ENCODE data around the gene MAML1.

MAML1 gene

GRCh38 chr5:179769796-179770195 lies 37.2 kb downstream of the MAML1 start:
- H3K4me1 ChIP-seq (ENCODE audit: control insufficient read depth, insufficient read depth, low read length), result no peaks in the 10 kb centered on the region
- no peak overlapping the region for H3K4me3 ChIP-seq (ENCODE audit: low read depth, low read length)
- no peak overlapping the region for H3K9ac ChIP-seq (ENCODE audit: low read depth, low read length)
- peaks cover 93% of the 10 kb centered on the region for H3K36me3 ChIP-seq (ENCODE audit: control insufficient read depth, insufficient read depth, low read length)
- no peaks in the 10 kb centered on the region for H3K9me3 ChIP-seq (ENCODE audit: control insufficient read depth, insufficient read depth, low read length)
- no peaks in the 10 kb centered on the region for H3K27me3 ChIP-seq (ENCODE audit: control insufficient read depth, insufficient read depth, low read length)
- H3K27ac ChIP-seq (ENCODE audit: low read depth, low read length), result no peak overlapping the region

DNA sequence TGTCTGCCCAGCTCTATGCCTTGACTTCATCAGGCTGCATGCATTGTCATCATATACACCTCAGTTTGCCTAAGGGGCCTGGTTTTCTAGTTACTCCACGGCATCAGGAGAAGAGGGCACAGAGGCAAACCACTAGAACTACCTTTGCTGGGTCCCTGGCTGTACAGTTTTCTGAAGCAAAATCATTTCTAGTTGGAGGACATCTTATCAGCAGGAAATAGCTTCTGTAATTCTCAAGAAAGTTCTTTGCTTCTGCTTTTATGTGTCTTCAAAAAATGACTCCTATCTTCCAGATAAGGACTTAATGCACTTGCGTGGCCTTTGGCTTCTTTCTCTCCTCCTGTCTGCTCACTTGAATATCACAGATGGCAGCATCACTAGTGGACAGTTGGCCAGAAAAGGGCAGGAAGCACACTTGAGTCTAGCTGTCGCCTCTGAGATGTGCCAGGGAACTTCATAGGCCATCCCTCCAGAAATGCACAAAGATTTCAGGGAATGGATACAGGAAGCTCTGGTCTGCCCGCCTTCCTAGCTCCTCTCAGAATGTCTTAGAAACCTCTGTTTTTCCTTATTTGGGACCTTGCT lies 38.8 kb downstream of the MAML1 start:
- Histone ChIP-seq H3K4me1 (ENCODE audit: control insufficient read depth, insufficient read depth, low read length) (no peaks in the 10 kb centered on the region), H3K36me3 (ENCODE audit: control insufficient read depth, insufficient read depth, low read length) (peaks cover 94% of the 10 kb centered on the region)

DNA sequence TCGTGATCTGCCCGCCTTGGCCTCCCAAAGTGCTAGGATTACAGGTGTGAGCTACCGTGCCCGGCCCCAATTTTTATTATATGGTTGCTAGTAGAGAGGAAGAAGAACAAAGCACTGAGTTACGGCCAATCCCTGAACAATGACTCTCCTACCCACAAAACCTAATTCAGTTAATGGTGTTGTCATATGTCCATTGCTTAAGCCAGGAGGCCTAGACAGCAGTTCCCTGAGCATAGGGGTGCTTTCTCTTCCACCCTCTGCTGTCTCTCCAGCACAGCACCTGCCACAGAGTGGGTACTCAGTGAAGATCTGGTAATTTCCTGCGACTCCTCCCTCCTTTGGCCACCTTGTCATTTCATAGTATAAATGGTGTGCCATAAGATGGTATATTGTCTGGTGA lies 39.7 kb downstream of the MAML1 start:
- H3K4me3 ChIP-seq (ENCODE audit: low read depth, low read length), result no peak overlapping the region
- H3K27ac ChIP-seq (ENCODE audit: low read depth, low read length), result no peak overlapping the region
- no peaks in the 10 kb centered on the region for H3K4me1 ChIP-seq (ENCODE audit: control insufficient read depth, insufficient read depth, low read length)
- no peak overlapping the region for H3K9ac ChIP-seq (ENCODE audit: low read depth, low read length)
- H3K9me3 ChIP-seq (ENCODE audit: control insufficient read depth, insufficient read depth, low read length), result no peaks in the 10 kb centered on the region
- no peaks in the 10 kb centered on the region for H3K27me3 ChIP-seq (ENCODE audit: control insufficient read depth, insufficient read depth, low read length)
- H3K36me3 ChIP-seq (ENCODE audit: control insufficient read depth, insufficient read depth, low read length), result peaks cover 93% of the 10 kb centered on the region

More for the DNA sequence above, 38.8 kb downstream of the MAML1 start:
- H3K9ac ChIP-seq (ENCODE audit: low read depth, low read length), result no peak overlapping the region
- no peak overlapping the region for H3K27ac ChIP-seq (ENCODE audit: low read depth, low read length)
- H3K27me3 ChIP-seq (ENCODE audit: control insufficient read depth, insufficient read depth, low read length), result no peaks in the 10 kb centered on the region
- H3K4me3 ChIP-seq (ENCODE audit: low read depth, low read length), result no peak overlapping the region
- H3K9me3 ChIP-seq (ENCODE audit: control insufficient read depth, insufficient read depth, low read length), result no peaks in the 10 kb centered on the region

- no peak overlapping the region for H3K27ac ChIP-seq (ENCODE audit: low read depth, low read length)
- peaks cover 90% of the 10 kb centered on the region for H3K36me3 ChIP-seq (ENCODE audit: control insufficient read depth, insufficient read depth, low read length)
- no peaks in the 10 kb centered on the region for H3K9me3 ChIP-seq (ENCODE audit: control insufficient read depth, insufficient read depth, low read length)
- no peak overlapping the region for H3K4me3 ChIP-seq (ENCODE audit: low read depth, low read length)
- no peaks in the 10 kb centered on the region for H3K4me1 ChIP-seq (ENCODE audit: control insufficient read depth, insufficient read depth, low read length)
- no peaks in the 10 kb centered on the region for H3K27me3 ChIP-seq (ENCODE audit: control insufficient read depth, insufficient read depth, low read length)
- H3K9ac ChIP-seq (ENCODE audit: low read depth, low read length), result no peak overlapping the region
Measured at GRCh38 chr5:179773686-179774040, 41.0 kb downstream of the MAML1 start.

DNA sequence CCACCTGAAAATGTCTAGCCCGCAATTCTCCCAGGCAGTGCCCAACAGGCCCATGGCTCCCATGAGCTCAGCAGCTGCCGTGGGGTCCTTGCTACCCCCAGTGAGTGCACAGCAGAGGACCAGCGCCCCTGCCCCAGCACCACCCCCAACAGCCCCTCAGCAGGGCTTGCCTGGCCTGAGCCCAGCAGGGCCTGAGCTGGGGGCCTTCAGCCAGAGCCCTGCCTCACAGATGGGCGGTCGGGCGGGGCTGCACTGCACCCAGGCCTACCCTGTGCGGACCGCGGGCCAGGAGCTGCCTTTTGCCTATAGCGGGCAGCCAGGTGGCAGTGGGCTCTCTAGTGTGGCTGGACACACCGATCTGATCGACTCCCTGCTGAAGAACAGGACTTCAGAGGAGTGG lies 41.8 kb downstream of the MAML1 start:
- no peak overlapping the region for H3K27ac ChIP-seq (ENCODE audit: low read depth, low read length)
- H3K36me3 ChIP-seq (ENCODE audit: control insufficient read depth, insufficient read depth, low read length), result peaks cover 87% of the 10 kb centered on the region
- H3K4me3 ChIP-seq (ENCODE audit: low read depth, low read length), result no peak overlapping the region
- no peak overlapping the region for H3K9ac ChIP-seq (ENCODE audit: low read depth, low read length)
- H3K27me3 ChIP-seq (ENCODE audit: control insufficient read depth, insufficient read depth, low read length), result no peaks in the 10 kb centered on the region
- no peaks in the 10 kb centered on the region for H3K9me3 ChIP-seq (ENCODE audit: control insufficient read depth, insufficient read depth, low read length)
- no peaks in the 10 kb centered on the region for H3K4me1 ChIP-seq (ENCODE audit: control insufficient read depth, insufficient read depth, low read length)

DNA sequence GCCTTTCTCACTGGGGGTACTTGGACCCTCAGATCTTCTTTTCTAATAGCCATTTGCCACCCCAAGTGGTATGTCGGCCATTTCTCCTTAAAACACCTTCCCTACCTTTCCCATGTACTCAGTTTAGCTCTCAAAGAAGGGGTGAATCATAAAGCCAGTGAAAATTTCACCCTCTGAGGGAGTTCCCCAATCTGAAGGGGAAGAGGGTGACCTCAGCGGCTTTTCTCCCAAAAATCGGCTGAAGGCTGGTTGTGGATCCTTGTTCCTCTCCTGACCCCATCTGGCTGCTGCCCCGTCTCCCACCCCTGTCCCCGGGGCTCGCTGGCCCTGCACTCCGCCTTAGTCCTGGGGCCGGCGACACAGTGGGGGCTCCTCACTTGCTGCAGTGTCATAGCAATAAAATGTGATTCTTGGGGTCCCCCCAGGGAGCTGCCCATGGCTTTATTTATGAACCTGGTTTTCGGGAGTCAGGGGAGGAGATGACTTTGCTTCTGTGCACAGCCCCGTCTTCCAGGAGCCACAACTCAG lies 43.9 kb downstream of the MAML1 start:
- H3K9me3 ChIP-seq (ENCODE audit: control insufficient read depth, insufficient read depth, low read length), result no peaks in the 10 kb centered on the region
- H3K4me3 ChIP-seq (ENCODE audit: low read depth, low read length), result no peak overlapping the region
- no peaks in the 10 kb centered on the region for H3K4me1 ChIP-seq (ENCODE audit: control insufficient read depth, insufficient read depth, low read length)
- no peak overlapping the region for H3K27ac ChIP-seq (ENCODE audit: low read depth, low read length)
- H3K27me3 ChIP-seq (ENCODE audit: control insufficient read depth, insufficient read depth, low read length), result no peaks in the 10 kb centered on the region
- peaks cover 77% of the 10 kb centered on the region for H3K36me3 ChIP-seq (ENCODE audit: control insufficient read depth, insufficient read depth, low read length)
- no peak overlapping the region for H3K9ac ChIP-seq (ENCODE audit: low read depth, low read length)

DNA sequence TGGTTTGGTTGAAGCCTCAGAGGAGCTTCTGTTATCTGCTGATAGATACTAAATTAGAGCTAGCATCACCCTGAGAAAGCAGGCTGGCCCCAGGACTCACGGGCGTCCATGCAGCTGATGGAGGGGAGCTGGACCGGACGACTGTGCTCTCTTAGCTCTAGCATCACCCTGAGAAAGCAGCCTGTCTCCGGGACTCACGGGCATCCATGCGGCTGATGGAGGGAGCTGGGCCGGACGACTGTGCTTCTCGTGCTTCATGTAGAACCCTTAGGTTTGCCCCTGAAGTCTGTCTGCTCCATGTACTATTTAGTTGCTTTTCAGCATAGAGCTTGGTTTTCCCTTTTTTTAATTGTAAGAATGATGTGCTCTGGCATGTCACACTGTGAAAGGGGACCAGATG lies 44.8 kb downstream of the MAML1 start:
- Histone ChIP-seq H3K4me1 (ENCODE audit: control insufficient read depth, insufficient read depth, low read length) (no peaks in the 10 kb centered on the region), H3K9ac (ENCODE audit: low read depth, low read length) (no peak overlapping the region), H3K27ac (ENCODE audit: low read depth, low read length) (no peak overlapping the region), H3K27me3 (ENCODE audit: control insufficient read depth, insufficient read depth, low read length) (no peaks in the 10 kb centered on the region), H3K9me3 (ENCODE audit: control insufficient read depth, insufficient read depth, low read length) (no peaks in the 10 kb centered on the region), H3K4me3 (ENCODE audit: low read depth, low read length) (no peak overlapping the region), H3K36me3 (ENCODE audit: control insufficient read depth, insufficient read depth, low read length) (peaks cover 67% of the 10 kb centered on the region)

- Histone ChIP-seq H3K4me3 (ENCODE audit: low read depth, low read length) (no peak overlapping the region), H3K9me3 (ENCODE audit: control insufficient read depth, insufficient read depth, low read length) (no peaks in the 10 kb centered on the region), H3K36me3 (ENCODE audit: control insufficient read depth, insufficient read depth, low read length) (peaks cover 64% of the 10 kb centered on the region), H3K4me1 (ENCODE audit: control insufficient read depth, insufficient read depth, low read length) (no peaks in the 10 kb centered on the region), H3K27ac (ENCODE audit: low read depth, low read length) (no peak overlapping the region), H3K9ac (ENCODE audit: low read depth, low read length) (no peak overlapping the region), H3K27me3 (ENCODE audit: control insufficient read depth, insufficient read depth, low read length) (no peaks in the 10 kb centered on the region)
Measured at GRCh38 chr5:179777909-179778308, 45.3 kb downstream of the MAML1 start.

- no peaks in the 10 kb centered on the region for H3K27me3 ChIP-seq (ENCODE audit: control insufficient read depth, insufficient read depth, low read length)
- no peak overlapping the region for H3K4me3 ChIP-seq (ENCODE audit: low read depth, low read length)
- no peak overlapping the region for H3K9ac ChIP-seq (ENCODE audit: low read depth, low read length)
- H3K36me3 ChIP-seq (ENCODE audit: control insufficient read depth, insufficient read depth, low read length), result peaks cover 57% of the 10 kb centered on the region
- H3K9me3 ChIP-seq (ENCODE audit: control insufficient read depth, insufficient read depth, low read length), result no peaks in the 10 kb centered on the region
- H3K27ac ChIP-seq (ENCODE audit: low read depth, low read length), result no peak overlapping the region
- no peaks in the 10 kb centered on the region for H3K4me1 ChIP-seq (ENCODE audit: control insufficient read depth, insufficient read depth, low read length)
Measured at GRCh38 chr5:179778591-179778990, 46.0 kb downstream of the MAML1 start.

GRCh38 chr5:179779826-179780225 lies 47.2 kb downstream of the MAML1 start:
- Histone ChIP-seq H3K27me3 (ENCODE audit: control insufficient read depth, insufficient read depth, low read length) (no peaks in the 10 kb centered on the region), H3K9me3 (ENCODE audit: control insufficient read depth, insufficient read depth, low read length) (no peaks in the 10 kb centered on the region), H3K4me1 (ENCODE audit: control insufficient read depth, insufficient read depth, low read length) (no peaks in the 10 kb centered on the region), H3K9ac (ENCODE audit: low read depth, low read length) (no peak overlapping the region), H3K36me3 (ENCODE audit: control insufficient read depth, insufficient read depth, low read length) (peaks cover 45% of the 10 kb centered on the region), H3K4me3 (ENCODE audit: low read depth, low read length) (no peak overlapping the region), H3K27ac (ENCODE audit: low read depth, low read length) (no peak overlapping the region)

GRCh38 chr5:179780362-179780761 lies 47.7 kb downstream of the MAML1 start:
- Histone ChIP-seq H3K4me3 (ENCODE audit: low read depth, low read length) (no peak overlapping the region), H3K36me3 (ENCODE audit: control insufficient read depth, insufficient read depth, low read length) (peaks cover 39% of the 10 kb centered on the region), H3K27ac (ENCODE audit: low read depth, low read length) (no peak overlapping the region), H3K9ac (ENCODE audit: low read depth, low read length) (no peak overlapping the region), H3K4me1 (ENCODE audit: control insufficient read depth, insufficient read depth, low read length) (no peaks in the 10 kb centered on the region), H3K27me3 (ENCODE audit: control insufficient read depth, insufficient read depth, low read length) (no peaks in the 10 kb centered on the region), H3K9me3 (ENCODE audit: control insufficient read depth, insufficient read depth, low read length) (no peaks in the 10 kb centered on the region)

Measured in HUES48 (cell line).